GM18873 (cell line): ENCODE measurements around the gene GALNS.

Experiments used
- ATAC-seq: cut with Tn5 transposase; IDR thresholded peaks from one replicate; pipeline ENCODE4 v1.9.1; 2021; ENCODE audit warnings: mild to moderate bottlenecking, moderate library complexity, moderate number of reproducible peaks; ENCODE audit not compliant: unreplicated experiment, low FRiP score

Gene GALNS

GRCh38 chr16:88861359-88861758 lies 4.6 kb upstream of the GALNS start:
- ATAC-seq: no peak

GRCh38 chr16:88859381-88860091 lies 2.8 kb upstream of the GALNS start:
- no peak for ATAC-seq

DNA sequence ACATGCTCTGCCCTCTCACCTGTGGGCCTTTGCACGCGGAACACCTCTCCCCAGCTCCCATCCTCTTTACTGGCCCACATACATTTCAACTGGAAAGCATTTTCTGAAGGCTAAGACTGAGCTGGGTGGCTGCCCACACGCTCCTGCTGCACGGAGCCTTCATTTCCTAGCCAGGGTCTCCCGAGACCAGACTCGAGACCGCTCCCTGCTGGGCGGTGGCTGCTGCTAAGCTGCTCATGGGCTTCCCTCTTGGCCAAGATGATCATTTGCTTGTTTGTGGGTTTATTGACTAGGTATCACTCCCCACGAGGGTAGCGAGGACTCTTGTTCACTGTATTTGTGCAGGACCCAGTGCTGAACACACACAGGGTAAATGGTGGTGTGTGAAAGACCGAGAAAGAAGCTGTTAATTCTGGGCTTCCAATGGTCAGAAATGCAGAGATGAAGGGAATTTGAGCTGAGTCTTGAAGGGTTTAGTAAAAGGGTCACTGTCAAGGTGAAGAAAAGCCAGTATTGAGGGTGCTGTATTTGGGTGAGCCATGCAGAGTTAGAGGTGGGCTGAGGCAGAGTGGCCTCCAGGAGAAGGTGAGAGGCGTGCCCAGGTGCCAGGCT lies 1.1 kb upstream of the GALNS start:
- no peak for ATAC-seq

GRCh38 chr16:88856122-88856827 lies 472 bp downstream of the GALNS start:
- ATAC-seq: no peak

GRCh38 chr16:88855736-88856121 lies 1.0 kb downstream of the GALNS start:
- ATAC-seq: no peak

- no peak for ATAC-seq
These were observed 1.6 kb downstream of the GALNS start for GRCh38 chr16:88855176-88855575.

GRCh38 chr16:88854306-88855111 lies 2.2 kb downstream of the GALNS start:
- ATAC-seq: no peak

GRCh38 chr16:88853325-88853941 lies 3.3 kb downstream of the GALNS start:
- no peak for ATAC-seq

DNA sequence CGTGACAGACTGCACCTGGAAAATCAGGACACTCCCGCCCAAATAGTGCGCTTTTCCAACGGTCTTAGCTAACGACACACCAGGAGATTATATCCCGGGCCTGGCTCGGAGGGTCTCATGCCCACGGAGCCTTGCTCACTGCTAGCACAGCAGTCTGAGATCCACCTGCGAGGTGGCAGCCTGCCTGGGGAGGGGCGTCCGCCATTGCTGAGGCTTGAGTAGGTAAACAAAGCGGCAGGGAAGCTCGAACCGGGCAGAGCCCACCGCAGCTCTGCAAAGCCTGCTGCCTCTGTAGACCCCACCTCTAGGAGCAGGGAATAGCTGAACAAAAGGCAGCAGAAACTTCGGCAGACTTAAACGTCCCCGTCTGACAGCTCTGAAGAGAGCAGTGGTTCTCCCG lies 5.1 kb downstream of the GALNS start:
- no peak for ATAC-seq

- no peak for ATAC-seq
These were observed 6.1 kb downstream of the GALNS start for GRCh38 chr16:88850531-88851199.

DNA sequence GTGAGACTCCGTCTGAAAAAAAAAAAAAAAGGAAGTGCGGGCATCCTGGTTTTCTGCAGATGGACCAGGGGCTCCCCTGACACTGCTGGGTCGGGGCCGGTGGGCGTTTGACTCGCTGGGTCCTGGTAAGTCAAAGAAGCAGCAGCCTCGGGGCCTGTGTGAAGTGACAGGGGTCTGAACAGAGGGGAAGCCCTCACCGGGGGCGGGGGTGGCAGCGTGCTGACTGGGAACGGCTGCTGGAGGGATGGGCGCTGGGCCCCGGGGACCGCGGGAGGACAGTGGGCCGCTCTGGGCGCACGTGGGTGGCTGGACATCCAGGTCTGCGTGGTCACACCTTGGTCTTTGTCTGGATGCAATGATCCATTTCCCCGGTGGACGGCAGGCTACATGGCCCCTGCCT lies 8.2 kb downstream of the GALNS start:
- ATAC-seq: no peak

DNA sequence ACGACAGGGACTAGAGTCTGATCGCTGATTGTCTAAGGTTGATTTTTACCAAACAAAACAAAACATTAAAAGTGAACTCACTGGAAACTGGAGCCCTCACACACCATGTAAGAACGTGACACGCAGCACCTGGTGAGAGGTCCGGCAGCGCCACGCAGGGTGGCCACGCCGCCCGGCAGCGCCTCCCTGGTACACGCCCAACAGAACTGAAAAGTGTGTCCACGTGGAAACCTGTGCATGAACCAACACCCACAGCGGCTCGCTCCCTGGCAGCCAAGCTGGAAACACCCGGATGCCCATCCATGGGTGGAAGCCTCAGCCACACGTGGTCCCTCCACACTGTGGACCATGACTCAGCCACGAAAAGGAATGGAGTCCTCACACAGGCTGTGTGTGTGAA lies 9.1 kb downstream of the GALNS start:
- no peak for ATAC-seq

GRCh38 chr16:88846088-88846487 lies 10.7 kb downstream of the GALNS start:
- ATAC-seq: no peak

DNA sequence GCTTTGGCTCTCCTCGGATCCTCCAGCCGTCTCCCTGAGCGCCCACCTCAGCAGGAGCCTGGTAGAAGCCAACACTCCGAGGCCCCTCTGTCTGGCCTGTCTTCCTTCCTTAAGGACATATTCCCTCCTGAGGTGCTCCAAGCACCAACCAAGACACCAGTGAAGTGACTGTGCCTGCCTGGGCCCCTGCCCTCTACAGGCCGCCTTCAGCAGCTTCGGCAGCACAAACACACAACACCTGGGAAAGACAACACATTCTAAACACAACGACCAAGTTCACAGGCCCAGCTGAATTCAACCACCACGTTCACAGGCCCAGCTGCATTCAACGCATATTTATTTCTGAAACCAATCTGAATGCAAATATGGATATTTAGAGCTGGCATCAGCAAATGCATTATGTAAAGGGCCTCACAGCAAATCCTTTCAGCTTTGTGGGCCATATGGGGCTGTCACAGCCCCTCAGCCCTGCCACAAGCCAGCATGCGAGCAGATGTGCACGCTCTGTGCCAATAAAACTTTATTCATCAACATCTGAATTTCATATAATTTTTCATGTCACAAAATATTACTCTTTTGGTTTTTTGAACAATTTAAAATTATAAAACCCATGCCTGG lies 12.2 kb downstream of the GALNS start:
- no peak for ATAC-seq

GRCh38 chr16:88843256-88843655 lies 13.5 kb downstream of the GALNS start:
- no peak for ATAC-seq

- no peak for ATAC-seq
These were observed 13.9 kb downstream of the GALNS start for GRCh38 chr16:88842806-88843205.

DNA sequence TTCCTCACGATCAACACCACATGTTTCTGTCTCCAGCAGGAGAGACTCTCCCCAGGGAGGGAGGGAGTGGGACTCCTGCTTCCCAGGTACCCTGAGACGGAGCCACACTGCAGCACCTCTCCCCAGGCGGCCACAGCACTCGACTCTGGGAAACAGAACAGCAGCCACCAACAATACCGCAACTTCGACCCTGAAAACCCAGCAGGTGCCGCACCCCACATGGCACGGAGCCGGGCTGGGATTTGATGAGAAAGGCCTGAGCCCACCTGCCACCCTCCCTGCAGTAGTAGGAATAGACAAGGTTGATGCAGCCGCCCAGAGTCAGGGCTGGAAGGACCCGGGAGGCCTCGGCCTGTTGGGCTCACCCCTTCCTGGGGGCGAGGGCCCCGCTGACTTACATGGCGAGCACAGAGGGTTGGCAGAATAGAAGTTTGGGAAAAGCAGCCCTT lies 14.4 kb downstream of the GALNS start:
- ATAC-seq: no peak

- ATAC-seq: no peak
These were observed 15.0 kb downstream of the GALNS start for GRCh38 chr16:88841521-88842307.
